GM18507 (cell line): ENCODE measurements around the gene GCLM.
"Not testable (repeated sequence)": the region's sequence is repeated elsewhere in the genome, so short reads cannot be mapped to it uniquely, and the experiment has no call there.

Experiments used
- DNase-seq: peaks from one replicate; pipeline ENCODE4 v3.0.0; 2011; ENCODE audit warnings: low read depth; ENCODE audit not compliant: insufficient read length; ENCODE audit errors: extremely low spot score
- FAIRE-seq: peaks from 2 replicates; lab custom pipeline; 2011; peaks lifted over from hg19 to GRCh38; lab: Jason Lieb, UNC

The GCLM gene

DNA sequence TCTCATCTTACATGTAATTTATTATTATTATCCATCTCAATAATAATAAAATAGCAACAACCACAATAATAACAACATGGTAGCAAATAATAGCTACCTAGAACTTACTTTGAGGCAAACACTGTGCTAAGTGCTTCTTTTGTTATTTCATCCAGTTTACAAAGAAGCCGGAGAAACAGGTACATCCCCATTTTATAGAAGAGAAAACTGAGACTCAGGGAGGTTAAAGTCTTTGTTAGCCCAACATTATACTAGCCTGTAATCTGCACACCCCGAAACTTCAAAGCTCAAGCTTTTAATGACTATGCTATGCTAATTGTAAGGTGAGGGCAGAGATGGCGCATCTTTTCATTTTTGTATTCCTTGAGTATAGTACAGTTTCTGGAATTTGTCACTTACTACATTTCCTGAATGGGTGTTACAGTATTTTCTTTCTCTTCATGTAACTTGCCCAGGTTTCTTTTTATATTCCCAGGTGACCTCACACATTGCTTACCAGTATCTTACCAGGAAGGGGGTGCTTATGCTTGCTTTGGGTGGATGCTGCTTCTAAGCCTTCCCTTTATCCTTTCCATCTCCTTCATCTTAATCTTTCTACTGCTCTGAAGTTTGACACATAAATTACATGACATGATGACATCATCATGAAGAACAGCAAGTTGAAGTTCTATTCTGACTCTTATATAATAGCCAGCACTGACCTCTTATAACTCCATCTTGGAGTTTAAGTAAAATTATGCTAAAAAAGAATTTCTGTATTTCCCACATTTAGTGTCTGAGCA, 8.3 kb downstream of the GCLM start:
- FAIRE-seq (no peak), DNase-seq (no peak)

- FAIRE-seq: no peak
Measured at GRCh38 chr1:93899543-93900207, 9.6 kb downstream of the GCLM start.

DNA sequence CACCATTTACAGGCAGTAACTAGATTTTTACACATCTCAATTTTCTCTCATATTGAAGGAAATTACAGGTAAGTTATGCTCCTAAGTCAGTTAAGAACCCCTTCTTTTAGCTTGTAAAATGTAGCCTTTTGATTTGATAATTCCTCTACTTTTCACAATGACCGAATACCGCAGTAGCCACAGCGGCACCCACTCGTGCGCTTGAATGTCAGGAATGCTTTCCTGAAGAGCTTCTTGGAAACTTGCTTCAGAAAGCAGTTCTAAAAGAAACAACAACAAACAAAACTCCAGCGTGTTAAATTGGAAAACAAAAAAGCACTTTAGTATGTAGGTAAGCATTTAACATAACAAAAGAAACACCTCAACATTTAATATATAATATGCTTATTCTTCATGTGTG, 20.3 kb downstream of the GCLM start:
- FAIRE-seq (no peak), DNase-seq (no peak)

More at GRCh38 chr1:93899543-93900207, 9.6 kb downstream of the GCLM start:
- DNase-seq: no peak

- FAIRE-seq: no peak
- DNase-seq: no peak
Measured at GRCh38 chr1:93882269-93882668, 27.0 kb downstream of the GCLM start.

GRCh38 chr1:93880731-93881130, 28.5 kb downstream of the GCLM start:
- FAIRE-seq: no peak

DNA sequence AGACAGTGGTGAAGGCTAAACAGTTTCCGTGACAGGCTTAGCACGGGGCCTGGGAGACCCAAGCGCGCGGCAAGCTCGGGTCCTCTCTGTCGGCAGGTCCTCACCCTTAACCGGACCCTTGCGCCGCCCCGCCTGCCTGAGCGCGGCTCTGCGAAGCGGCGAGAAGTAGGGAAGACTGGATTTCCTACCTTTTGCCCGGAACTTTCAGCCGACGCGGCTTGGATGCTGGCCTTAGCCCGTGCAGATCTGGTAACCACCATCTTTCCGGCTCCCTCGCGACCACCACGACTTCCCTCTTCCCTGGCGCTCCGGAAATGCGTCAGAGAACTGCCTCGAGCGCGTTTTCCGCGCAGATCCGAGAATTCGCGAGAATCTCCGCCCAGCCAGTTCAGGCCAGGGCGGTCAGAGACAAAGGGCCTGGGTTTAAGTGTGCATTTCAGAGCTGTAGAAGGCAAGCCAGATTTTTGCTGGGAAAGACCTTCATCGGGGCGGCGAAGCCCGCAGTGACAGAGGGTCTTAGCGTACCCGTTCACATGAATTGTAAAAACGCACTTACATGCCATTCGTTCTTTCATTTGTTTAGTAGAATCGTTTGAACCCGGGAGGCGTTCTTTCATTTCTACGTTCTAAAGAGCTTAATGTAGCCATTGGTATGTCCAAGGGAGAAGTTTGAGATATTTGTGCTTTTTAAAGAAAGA, 30.2 kb downstream of the GCLM start, which contains the start of gene DNTTIP2:
Gene DNTTIP2 (minus strand): TSS at position 318 of the 698 bp plus-strand sequence. CDS start 58 bp downstream, at position 260.
- FAIRE-seq: peak; percentile 94
- DNase-seq: peak; percentile 85

More at GRCh38 chr1:93880731-93881130, 28.5 kb downstream of the GCLM start:
- DNase-seq: no peak

- DNase-seq (peak; percentile 60), FAIRE-seq (no peak)
Measured at GRCh38 chr1:93878501-93878888, 30.7 kb downstream of the GCLM start.

GRCh38 chr1:93877529-93877928, 31.7 kb downstream of the GCLM start:
- FAIRE-seq: no peak
- no peak for DNase-seq

DNA sequence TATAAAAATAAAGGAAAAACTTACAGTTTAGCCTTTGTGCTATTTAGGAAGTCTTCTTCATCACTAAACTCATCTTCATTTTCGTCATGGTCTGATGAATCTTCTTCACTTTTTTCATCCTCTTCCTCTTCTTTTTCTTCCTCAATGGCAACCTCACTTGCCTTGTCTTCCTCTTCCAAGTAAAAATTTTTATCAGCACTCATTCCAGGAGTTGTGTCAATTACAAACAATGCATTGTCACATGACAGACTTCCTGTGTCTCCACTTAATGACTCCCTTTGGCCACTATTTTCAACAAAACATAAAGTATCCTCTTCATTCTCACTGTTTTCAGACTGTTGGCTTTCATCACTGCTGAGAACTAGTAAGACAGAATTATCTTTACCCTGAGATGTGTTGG, 33.0 kb downstream of the GCLM start:
- DNase-seq: no peak
- FAIRE-seq: no peak

GRCh38 chr1:93874025-93874651, 35.1 kb downstream of the GCLM start:
- FAIRE-seq (peak; percentile 41), DNase-seq (no peak)

DNA sequence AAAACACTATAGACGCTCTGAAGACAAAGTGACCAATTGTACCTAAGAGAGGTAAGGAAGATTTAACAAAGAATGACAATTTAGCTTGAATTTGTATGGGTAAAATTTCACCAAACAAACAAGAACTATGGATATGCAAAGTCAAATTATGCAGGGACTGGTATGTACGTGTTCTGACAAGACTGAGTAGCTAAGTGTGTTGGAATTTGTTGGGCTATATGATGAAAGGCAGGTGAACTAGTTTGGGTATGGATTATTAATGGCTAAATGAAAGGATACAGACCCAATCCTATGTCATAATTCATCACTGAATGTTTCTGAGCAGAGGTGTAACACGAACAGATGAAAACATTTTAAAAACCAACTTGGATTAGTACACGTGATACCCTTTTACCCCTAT, 37.9 kb downstream of the GCLM start:
- FAIRE-seq: no peak

DNA sequence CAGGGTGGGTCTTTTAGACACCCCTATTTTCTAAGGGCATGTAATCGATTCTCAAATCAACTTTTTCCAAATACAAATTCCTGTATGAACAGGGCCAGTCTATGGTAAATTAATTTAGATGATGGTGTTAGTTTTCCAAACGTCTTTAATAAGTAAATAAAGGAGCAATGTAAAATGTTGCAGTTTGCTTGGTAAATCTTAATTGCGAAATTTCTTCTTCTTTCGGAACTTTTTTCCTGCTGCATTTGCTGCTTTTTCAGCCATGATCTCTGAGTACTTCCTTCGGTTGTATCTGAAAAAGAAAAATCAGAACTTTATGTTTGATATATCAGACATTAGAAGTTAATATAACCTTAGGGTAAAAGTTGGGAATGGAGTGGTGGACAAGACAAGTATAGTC, 39.6 kb downstream of the GCLM start:
- no peak for FAIRE-seq
- no peak for DNase-seq

More for the DNA sequence above, 37.9 kb downstream of the GCLM start:
- no peak for DNase-seq

DNA sequence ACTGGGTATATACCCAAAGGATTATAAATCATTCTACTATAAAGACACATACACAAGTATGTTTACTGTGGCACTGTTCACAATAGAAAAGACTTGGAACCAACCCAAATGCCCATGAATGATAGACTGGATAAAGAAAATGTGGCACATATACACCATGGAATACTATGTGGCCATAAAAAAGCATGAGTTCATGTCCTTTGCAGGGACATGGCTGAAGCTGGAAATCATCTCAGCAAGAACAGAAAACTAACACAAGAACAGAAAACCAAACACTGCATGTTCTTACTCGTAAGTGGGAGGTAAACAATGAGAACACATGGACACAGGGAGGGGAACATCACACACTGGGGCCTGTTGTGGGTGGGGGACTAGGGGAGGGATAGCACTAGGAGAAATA, 40.7 kb downstream of the GCLM start:
- not testable (repeated sequence) for FAIRE-seq, DNase-seq

DNA sequence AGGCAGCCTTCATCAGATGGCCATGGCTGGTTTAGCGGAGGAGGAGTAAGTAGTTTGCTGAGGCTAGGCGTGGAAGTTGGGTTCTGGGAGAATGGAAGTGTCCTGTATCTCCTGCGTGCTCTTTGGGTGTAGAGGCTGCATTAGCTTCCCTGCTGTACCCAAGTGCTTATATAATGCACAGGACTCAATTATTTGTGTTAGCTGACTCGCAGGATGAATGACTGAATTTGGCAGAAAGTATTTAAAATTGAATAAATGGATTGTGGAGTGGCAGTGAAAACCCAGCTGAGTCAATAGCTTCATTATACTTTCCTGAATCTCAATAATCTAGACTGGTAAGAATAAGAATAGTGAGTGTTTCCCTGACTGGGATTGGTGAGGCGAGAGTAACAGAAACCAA, 44.0 kb downstream of the GCLM start:
- no peak for FAIRE-seq
- DNase-seq: no peak

DNA sequence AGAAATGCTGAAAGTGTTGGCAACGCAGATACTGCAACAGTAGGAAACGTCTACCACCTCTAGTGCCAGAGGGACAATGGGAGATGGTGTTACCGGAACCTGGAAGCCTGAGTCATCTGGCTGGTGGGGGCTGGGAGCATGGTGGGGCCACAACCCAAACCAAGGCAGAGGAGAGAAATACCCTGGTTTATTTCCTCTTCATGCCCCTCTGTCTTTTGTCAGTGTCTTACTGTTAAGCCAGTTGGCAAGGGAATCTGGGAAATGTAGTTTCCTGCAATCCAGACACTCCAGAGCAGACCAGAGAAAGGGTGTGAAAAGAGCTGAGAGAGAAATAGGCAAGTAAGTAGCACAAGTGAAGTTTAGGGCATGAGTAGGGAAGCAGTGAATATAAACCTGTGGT, 45.1 kb downstream of the GCLM start:
- DNase-seq (no peak), FAIRE-seq (no peak)

DNA sequence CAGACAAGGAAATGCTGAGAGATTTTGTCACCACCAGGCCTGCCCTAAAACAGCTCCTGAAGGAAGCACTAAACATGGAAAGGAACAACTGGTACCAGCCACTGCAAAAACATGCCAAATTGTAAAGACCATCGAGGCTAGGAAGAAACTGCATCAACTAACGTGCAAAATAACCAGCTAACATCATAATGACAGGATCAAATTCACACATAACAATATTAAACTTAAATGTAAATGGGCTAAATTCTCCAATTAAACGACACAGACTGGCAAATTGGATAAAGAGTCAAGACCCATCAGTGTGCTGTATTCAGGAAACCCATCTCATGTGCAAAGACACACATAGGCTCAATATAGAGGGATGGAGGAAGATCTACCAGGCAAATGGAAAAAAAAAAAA, 51.6 kb downstream of the GCLM start:
- not testable (repeated sequence) for DNase-seq, FAIRE-seq

DNA sequence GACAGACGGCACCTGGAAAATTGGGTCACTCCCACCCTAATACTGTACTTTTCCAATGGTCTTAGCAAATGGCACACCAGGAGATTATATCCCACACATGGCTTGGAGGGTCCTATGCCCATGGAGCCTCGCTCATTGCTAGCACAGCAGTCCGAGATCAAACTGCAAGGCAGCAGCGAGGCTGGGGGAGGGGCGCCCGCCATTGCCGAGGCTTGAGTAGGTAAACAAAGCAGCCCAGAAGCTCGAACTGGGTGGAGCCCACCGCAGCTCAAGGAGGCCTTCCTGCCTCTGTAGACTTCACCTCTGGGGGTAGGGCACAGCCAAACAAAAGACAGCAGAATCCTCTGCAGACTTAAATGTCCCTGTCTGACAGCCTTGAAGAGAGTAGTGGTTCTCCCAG, 53.2 kb downstream of the GCLM start:
- not testable (repeated sequence) for FAIRE-seq, DNase-seq

GRCh38 chr1:93853940-93854339, 55.3 kb downstream of the GCLM start:
- FAIRE-seq: no peak
- DNase-seq: no peak

- FAIRE-seq: no peak
Measured at GRCh38 chr1:93851878-93852277, 57.4 kb downstream of the GCLM start.

DNA sequence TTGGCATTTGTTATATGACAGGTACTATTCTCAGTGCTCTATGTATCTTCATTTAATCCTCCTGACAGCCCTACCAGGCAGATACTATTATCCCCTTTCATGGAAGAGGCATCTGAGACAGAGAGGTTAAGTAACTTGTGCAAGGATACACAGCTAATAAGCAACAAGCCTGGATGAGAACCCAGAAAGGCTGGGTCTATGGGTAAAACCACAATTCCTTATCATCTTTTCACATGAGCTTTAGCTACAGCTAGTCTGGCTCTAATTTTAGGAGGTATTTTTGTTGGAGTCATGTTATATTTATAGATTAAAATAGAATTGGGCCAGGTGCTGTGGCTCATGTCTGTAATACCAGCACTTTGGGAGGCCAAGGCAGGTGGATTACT, 57.9 kb downstream of the GCLM start:
- FAIRE-seq: no peak
- DNase-seq: no peak

More at GRCh38 chr1:93851878-93852277, 57.4 kb downstream of the GCLM start:
- no peak for DNase-seq
